ENCODE data around the gene MEF2D.

DNA sequence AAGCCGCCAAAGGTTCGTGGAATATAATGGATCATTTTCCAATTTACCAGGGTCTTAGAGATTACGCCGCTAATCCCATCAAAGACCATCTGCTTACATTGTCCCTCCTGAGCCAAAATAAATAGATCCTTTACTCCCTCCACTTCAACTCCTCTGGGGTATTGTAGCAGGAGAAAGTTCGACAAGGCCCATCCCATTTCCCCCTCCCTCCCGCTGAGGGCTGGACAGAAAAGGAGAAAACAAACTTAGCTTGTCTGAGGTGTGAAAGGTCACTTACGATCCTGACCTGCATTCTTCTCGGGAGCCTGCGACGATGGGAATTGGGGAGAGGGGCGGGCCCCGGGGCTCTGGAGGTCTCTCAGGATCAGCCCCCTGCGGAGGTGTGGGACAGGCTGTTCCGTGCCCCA is 60.8 kb downstream of the MEF2D start:
- no peak for TF ChIP-seq POLR2AphosphoS5 (IDR thresholded peaks at IDR 0.05)
- TF ChIP-seq, protein P1, sequence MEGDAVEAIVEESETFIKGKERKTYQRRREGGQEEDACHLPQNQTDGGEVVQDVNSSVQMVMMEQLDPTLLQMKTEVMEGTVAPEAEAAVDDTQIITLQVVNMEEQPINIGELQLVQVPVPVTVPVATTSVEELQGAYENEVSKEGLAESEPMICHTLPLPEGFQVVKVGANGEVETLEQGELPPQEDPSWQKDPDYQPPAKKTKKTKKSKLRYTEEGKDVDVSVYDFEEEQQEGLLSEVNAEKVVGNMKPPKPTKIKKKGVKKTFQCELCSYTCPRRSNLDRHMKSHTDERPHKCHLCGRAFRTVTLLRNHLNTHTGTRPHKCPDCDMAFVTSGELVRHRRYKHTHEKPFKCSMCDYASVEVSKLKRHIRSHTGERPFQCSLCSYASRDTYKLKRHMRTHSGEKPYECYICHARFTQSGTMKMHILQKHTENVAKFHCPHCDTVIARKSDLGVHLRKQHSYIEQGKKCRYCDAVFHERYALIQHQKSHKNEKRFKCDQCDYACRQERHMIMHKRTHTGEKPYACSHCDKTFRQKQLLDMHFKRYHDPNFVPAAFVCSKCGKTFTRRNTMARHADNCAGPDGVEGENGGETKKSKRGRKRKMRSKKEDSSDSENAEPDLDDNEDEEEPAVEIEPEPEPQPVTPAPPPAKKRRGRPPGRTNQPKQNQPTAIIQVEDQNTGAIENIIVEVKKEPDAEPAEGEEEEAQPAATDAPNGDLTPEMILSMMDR (IDR thresholded peaks at IDR 0.05) = no peak

All from suprapubic skin (tissue), 3 donors.